Islet precursor cell (in vitro differentiated cells): Measurements from ENCODE around the gene PLD2.
A peak's percentile ranks its signal among the peaks of the same experiment; 100 is the strongest.
"Not testable (repeated sequence)": the region's sequence is repeated elsewhere in the genome, so short reads cannot be mapped to it uniquely, and the experiment has no call there.

Source experiments
- DNase-seq: peaks from one replicate; pipeline ENCODE4 v3.0.0-alpha.2; 2018

The PLD2 gene

DNA sequence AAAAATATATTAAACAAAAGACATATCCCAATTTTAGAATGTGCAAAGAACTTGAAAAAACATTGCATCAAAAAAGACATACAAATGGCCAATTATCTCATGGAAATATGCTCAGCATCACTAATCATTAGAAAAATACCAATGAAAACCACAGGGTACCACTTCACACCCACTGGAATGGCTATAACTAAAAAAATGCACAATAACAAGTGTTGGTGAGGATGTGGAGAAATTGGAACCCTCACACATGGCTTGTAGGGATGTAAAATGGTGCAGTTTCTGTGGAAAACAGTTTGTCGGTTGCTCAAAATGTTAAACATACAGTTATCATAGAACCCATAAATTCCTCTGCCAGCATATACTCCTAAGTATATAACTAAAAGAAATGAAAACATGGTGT is 11.8 kb upstream of the PLD2 start:
- no peak for DNase-seq

DNA sequence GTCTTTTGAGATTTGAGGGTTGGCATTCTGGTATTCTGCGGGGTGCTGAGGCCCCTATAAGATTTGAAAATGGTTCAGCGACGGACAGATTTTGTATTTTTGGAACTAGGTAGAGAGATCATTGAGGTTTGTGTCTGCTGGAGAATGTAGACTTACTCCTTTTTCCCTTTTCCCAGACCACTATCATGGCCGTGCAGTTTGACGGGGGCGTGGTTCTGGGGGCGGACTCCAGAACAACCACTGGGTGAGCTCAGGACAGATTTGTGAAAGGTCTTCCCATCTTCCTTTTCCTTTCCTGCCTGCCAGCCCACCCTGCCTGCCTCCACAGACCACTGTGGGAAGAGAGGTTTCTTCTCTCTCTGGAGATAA is 10.4 kb upstream of the PLD2 start:
- peak; percentile 84 for DNase-seq

DNA sequence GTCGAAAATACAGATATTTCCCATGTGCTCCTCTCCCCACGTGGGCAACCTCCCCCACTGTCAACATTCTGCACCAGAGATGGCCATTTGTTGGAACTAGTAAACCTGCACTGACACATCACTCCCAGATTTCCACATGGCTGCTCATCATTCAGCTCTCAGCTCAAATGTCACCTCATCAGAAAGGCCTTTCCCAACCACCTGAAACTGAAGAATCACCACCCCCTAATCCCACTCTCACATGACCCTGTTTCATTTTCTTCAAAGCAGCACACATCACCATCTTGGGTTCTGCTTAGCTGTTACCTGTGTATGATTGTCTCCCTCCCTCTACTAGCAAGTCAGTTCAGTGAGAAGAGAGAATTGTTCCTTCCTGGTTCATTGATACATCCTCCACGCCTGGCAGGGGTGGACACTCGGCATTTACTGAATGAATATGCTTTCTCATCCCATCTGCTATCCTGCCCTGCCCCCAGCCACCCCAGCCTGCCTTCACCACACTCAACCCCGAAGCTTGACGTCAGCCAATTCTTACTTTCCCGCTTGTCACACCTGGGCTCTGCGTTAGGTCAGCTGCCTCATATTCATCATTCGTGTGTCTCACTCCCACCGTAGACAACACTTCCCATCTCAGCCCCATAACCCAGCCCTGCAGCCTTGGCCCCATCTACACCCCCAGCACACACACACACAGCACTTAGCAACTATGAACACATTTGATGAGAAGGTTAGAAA is 6.3 kb upstream of the PLD2 start:
- DNase-seq: no peak

DNA sequence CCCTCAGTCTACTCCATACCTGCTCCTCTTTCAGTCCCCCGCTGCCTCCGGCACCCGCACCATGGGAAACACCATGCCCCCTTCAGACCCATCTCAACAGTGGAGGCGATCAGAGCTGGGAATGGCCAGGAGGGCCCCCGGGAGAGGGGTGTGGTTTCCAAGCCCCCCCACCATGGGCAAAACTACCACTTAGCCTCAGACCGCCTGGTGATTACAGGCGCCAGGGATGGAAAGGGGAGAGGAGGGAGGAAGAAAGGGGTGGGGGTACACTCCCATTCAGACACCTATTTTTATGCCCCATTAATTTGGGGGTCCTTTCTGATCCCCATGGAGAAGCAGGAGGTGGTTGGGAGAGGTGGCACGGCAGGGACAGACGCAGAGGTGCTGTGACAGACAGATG is 4.7 kb upstream of the PLD2 start, which contains the start of gene C17orf114:
C17orf114 (minus strand) TSS at position 101 of the 400 bp plus-strand sequence.
- no peak for DNase-seq

DNA sequence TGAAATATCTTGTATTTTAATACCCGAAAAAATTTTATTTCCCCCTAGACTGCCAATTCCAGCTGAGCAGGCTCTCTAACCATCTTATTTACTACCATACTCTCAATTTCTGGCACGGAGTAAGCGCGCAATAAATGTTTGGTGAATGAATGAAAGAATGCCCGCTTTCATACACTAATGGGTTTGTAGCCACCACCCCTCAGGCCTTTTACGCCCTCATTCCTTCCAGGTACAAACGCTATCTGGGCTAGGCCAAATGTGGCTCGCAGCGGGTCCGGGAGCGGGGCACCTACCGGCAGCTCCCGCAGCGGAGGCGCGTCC is 536 bp upstream of the PLD2 start:
- DNase-seq: no peak

DNA sequence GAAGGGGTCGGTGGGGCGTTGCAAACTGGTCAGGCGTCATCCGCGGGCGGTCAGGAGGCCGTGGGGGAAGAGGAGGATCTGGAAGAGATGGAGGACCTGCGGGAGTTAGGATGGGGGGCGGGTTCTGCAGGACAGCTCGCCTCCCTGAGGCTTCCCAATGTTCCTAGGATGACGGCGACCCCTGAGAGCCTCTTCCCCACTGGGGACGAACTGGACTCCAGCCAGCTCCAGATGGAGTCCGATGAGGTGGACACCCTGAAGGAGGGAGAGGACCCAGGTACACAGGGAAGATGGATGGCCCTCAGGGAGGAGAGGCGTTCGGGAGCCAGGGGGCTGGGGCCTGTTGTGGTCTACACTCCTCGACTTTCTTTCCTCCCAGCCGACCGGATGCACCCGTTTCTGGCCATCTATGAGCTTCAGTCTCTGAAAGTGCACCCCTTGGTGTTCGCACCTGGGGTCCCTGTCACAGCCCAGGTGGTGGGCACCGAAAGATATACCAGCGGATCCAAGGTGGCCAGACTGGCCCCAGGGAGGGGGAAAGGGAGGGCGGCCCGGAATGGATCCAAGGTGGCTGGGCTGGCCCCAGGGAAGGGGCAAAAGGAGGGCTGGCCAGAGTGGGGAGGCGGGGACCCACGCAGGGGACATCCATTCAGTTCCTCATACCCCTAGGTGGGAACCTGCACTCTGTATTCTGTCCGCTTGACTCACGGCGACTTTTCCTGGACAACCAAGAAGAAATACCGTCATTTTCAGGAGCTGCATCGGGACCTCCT is 839 bp downstream of the PLD2 start:
- DNase-seq: no peak

DNA sequence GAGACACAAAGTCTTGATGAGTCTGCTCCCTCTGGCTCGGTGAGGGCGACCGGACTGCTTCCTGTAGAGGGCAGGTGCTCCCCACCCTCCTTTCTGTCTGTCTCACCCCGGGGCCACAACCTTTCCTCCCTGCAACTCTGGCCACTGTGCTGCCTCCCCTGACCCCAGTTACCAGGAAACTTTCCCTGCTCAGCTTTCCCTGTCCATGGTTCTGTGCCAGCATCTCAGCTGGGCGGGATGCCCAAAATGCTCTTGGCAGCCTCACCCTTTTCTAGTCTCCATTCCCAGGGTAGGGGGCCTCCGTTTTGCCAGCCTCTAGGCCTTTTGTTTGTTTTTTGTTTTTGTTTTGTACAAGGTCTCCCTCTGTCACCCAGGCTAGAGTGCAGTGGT is 1.4 kb downstream of the PLD2 start:
- DNase-seq: no peak

DNA sequence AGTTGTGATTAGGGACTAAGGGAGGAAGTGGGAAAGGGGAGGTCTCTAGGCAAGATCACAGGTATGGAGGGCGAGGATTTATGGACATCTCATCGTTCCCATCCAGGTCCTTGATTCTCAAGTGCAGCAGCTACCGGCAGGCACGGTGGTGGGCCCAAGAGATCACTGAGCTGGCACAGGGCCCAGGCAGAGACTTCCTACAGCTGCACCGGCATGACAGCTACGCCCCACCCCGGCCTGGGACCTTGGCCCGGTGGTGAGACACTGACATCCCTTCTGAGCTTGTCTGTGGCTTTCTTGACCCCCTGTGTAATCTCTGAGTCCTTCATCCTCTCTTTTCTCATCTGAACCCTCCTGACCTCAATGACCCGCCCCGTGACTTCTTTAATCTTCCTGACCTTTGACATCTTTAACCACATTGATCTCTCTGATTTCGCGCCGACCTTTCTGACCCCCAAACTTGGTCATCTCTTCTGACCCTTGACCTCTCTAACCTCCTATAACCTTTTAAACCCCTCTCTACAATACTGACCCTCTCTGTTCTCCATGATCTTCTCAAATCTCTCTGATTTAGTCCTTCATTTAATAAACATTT is 3.8 kb downstream of the PLD2 start:
- no peak for DNase-seq

- DNase-seq: no peak
Observed at GRCh38 chr17:4811471-4811870, 4.5 kb downstream of the PLD2 start.

DNA sequence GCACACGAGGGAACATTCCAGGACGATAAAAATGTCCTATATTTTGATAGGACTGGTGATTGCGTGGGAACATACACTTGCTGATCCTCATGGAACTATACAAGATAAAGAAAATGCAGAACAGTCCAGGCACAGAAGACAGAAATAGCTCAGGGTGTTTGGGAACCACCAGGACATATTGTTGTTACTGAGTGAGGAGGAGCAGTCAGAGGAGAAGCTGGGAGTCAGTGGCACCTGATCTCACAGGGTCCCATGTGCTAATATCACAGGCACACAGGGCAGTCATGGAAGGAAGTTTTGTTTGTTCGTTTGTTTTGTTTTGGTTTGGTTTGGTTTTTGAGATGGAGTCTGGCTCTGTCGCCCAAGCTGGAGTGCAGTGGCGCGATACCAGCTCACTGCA is 5.7 kb downstream of the PLD2 start:
- DNase-seq: no peak

DNA sequence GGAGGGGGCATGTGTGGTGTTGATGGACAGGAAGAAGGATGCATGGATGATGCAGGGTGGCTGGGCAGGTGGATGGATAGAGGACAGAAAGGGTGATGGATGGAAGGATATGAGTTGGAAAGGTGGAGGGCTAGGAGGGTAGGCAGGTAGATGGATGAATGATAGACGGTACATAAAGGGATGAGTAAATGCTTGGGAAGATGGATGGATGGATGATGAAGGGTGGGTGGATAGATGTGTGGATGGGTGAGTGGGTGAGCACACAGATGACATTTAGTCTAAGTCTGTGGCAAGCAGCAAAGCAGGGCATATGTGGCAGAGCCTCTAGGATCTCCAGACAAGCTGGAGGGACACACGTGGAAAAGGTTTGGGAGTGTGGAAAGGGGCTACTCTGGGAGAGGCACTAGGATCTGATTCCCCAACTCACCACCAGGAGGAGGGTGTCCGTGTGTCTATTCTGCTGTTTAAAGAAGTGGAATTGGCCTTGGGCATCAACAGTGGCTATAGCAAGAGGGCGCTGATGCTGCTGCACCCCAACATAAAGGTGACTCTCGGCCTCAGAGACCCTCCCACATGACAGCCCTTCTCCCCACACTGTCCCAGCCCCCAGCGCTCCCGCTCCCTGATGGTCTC is 8.2 kb downstream of the PLD2 start:
- DNase-seq: no peak

GRCh38 chr17:4816826-4817225 is 9.9 kb downstream of the PLD2 start:
- no peak for DNase-seq

GRCh38 chr17:4818276-4818675 is 11.3 kb downstream of the PLD2 start:
- no peak for DNase-seq

DNA sequence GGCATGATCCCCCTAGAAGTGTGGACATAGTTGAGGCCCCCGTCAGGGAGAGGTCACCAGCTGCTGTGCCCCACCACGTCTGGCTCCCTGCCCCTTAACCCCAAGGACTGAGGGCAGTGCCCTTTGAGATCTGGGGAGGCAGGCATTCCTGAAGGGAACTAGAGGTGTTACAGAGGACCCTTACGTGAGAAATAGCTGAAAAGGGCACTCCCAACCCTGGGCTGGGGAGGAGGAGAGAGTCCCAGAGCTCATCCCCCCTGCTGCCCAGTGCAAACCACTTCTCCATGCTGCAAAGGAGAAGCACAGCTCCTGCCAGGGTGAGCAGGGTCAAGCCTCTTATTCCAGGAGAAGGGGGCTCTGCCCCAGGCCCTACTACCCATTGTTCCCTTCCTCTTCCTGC is 15.9 kb downstream of the PLD2 start:
- no peak for DNase-seq

DNA sequence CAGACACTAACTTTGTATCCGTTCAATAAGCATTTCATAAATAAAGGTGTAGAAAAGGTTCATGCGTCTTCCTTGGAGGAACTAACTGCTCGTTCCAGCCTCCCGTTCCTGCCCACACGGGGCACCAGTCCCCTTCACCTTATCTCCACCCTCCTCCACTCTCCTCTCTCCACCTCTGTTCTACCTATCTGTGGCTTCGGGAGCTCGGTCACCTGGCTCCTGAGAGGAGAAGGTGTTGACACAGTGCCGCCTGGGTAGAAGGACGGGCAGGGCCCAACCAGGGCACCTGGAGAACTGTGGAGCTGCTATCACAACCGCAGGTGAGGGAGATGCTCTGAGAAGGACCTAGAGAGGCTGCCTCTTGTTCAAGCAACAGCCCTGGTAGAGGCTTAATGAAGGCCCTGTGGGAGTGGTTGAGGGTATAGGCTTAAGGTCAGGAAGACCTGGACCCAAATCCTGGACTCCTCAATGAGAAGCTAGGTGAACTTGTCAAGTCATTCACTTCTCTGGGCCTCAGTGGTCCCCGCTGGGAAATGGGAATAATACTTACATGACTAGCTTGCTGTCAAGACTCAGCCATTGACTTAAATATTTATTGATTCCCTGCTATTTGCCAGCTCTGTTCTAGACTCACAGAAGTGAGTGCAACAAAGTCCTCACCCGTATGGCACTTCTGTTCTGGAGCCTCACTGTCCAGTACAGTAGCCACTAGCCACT is 16.6 kb downstream of the PLD2 start:
- DNase-seq: no peak

DNA sequence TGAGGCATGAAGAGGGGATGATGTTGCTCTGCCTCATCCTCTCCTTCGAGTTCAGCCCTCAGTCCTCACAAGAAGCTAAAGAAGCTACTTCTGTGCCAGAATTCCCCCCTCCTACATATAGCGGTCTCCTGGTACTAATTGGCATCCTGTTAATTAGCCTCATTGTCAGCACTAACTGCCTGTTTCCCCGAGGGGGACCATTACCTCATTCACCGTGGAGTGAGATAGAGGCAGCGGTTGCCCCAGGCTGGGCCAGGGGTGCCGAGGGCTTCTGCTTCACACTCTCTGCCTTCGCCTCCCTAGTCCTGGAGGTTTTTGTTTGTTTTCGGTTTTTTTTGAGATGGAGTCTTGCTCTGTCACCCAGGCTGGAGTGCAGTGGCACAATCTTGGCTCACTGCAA is 20.4 kb downstream of the PLD2 start:
- DNase-seq: no peak

- not testable (repeated sequence) for DNase-seq
Observed at GRCh38 chr17:4832829-4833177, 25.9 kb downstream of the PLD2 start.

DNA sequence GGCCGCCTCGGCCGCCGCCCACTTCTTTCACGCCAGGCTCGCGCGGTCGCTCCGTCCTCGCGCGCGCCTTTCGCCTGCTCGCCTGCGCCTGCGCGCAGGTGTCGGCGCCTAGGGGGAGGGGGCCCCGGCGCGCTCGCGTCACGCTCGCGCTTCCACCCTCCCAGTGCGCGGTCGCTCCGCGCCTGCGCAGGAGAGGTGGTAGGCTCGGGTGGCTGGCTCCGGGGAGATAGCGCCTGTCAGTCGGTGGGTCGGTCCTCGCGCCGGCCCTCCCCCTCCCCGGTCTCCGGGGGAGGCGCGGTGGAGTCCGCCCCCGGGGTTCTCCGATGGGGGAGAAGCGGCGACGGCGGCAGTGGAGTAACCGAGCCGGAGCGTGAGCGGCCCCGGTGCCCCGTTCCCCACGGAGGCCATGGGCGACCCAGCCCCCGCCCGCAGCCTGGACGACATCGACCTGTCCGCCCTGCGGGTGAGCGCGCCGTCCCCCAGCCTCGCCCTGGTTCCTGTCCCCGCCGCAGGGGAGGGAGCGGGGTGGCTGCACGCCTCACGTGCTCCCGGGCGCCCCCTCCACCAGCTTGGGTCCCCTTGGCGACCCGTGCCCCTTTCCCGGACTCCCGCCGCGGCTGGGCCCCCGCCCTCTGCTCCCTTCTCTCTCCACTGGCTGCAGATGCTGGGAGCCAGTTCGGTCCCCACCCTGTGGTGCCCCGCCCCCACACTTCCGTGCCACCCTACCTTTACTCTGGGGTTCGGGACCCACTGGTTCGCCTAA is 26.4 kb downstream of the PLD2 start, which contains the start of gene MINK1:
MINK1 (plus strand) TSS at position 163 of the 763 bp plus-strand sequence; CDS start at position 407, 244 bp downstream.
- DNase-seq: peak; percentile 97

DNA sequence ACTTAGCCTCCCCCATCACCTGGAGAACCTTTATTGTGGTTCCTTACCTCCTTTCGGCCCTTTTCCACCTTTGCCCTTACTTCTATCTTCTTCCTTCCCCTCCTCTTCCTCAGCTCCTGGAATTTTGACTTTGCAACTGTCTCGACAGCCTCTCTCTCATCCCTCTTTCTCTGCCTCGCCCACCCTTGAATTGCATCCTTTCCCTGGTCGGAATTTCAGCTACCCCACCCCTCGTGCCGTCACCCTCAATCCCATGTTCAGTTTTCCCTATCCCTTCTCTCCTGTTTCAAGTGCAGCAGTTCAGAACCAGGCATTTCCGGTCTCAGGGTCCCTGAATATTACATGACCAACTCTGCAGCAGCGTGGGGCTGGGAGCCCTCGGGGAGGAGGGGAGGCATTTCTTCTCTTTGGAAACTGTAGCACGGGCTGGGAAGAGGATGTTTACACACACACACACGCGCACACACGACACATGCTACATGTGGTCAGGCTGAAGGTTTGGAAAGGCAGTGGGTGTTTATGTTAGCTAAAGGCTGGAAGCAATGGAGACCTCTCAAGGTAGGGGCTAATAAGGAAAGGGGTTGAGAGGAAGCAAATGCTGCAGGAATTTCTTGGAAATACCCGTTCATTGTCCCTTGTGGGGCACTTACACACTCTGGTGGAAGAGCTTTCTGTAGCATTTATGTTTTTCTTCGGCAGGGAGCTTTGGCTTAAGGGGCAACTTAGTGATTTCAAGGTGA is 27.2 kb downstream of the PLD2 start:
- peak; percentile 77 for DNase-seq

- DNase-seq: no peak
Observed at GRCh38 chr17:4834681-4835020, 27.7 kb downstream of the PLD2 start.

GRCh38 chr17:4836221-4836620 is 29.3 kb downstream of the PLD2 start:
- no peak for DNase-seq
